ENCODE measurements around the gene HES5. TPM values are rescaled to one million over a fixed set of nuclear protein-coding genes. Genes with fewer than 3 reads are reported as not detected.

The HES5 gene
- total RNA-seq, 6 experiments from 2014 or later: 0.28 to 0.57 (median 0.36) TPM; not detected in 1

DNA sequence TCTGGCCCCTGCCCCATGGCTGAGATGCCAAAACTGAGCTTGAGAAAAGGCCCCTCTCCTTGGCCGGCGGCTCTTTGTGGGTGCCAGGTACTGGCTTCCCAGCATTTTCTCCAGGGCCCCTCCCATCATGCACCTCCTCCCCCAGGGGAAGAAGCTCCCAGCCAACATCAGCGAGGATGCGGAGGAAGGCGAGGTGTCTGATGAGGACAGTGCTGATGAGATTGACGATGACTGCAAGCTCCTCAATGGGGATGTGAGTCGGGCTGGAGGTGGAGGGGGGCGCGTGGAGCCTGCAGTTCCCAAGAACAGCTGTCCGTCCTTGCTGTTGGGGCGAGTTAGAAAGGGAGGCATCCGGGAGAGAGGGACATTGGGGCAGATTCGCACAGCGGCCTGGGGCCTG, 40.4 kb downstream of the HES5 start:
- peaks cover 22% of the 10 kb centered on the region for H3K27me3 Mint-ChIP-seq (ENCODE audit: insufficient read depth)
- no peak overlapping the region for H3K4me3 Mint-ChIP-seq
- no peak overlapping the region for H3K27ac Mint-ChIP-seq
- H3K36me3 Mint-ChIP-seq (ENCODE audit: low read depth): peaks cover 17% of the 10 kb centered on the region
- TF ChIP-seq, protein P1, sequence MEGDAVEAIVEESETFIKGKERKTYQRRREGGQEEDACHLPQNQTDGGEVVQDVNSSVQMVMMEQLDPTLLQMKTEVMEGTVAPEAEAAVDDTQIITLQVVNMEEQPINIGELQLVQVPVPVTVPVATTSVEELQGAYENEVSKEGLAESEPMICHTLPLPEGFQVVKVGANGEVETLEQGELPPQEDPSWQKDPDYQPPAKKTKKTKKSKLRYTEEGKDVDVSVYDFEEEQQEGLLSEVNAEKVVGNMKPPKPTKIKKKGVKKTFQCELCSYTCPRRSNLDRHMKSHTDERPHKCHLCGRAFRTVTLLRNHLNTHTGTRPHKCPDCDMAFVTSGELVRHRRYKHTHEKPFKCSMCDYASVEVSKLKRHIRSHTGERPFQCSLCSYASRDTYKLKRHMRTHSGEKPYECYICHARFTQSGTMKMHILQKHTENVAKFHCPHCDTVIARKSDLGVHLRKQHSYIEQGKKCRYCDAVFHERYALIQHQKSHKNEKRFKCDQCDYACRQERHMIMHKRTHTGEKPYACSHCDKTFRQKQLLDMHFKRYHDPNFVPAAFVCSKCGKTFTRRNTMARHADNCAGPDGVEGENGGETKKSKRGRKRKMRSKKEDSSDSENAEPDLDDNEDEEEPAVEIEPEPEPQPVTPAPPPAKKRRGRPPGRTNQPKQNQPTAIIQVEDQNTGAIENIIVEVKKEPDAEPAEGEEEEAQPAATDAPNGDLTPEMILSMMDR (IDR thresholded peaks at IDR 0.05): no peak
- DNase-seq: no peak
- H3K4me1 Mint-ChIP-seq (ENCODE audit: low read depth): peaks cover 13% of the 10 kb centered on the region
- peaks cover 23% of the 10 kb centered on the region for H3K9me3 Mint-ChIP-seq

DNA sequence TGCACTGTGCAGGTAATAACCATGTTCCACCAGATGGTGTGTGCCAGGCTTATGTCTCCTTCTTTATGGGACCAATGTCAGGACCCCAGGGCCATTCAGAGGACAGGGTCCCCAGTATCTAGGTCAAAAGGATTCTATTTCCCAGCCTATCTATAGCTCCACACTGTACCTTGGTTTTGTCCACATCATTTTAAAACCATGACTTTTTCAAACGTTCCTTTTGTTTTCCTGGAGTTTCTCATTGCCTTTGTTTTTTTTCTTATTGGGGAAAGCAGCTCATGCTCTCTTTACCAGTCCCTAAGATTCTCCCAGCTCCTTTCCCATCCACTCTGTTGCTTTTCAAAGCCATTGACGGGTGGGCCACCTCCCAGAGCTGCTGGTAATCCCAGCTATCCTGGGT, 41.4 kb downstream of the HES5 start:
- H3K27me3 Mint-ChIP-seq (ENCODE audit: insufficient read depth): peaks cover 19% of the 10 kb centered on the region
- TF ChIP-seq, protein P1 (IDR thresholded peaks at IDR 0.05): no peak
- no peak for DNase-seq
- no peak overlapping the region for H3K4me3 Mint-ChIP-seq
- H3K36me3 Mint-ChIP-seq (ENCODE audit: low read depth): peaks cover 17% of the 10 kb centered on the region
- peaks cover 3% of the 10 kb centered on the region for H3K4me1 Mint-ChIP-seq (ENCODE audit: low read depth)
- H3K9me3 Mint-ChIP-seq: peaks cover 23% of the 10 kb centered on the region
- no peak overlapping the region for H3K27ac Mint-ChIP-seq

DNA sequence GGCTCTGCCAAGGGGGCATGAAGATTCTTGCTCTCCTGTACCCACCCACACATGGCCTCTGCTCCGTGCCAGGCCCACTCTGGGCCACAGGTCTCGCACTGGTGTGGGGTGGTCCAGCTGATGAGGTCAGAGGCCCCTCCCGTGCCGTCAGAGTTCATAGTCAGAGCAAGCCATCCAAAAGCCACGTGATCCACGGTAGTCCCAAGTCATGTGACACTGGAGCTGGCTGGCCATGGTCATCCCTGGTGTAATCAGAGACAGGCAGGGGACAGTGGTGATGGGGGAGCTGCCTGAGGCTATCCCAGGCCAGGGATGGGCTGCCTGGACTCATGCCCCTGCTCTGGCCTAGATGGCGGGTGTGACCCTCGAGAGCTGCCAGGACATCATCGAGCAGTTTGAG, 43.5 kb downstream of the HES5 start:
- TF ChIP-seq, protein P1 (IDR thresholded peaks at IDR 0.05): no peak
- peaks cover 17% of the 10 kb centered on the region for H3K36me3 Mint-ChIP-seq (ENCODE audit: low read depth)
- no peaks in the 10 kb centered on the region for H3K4me1 Mint-ChIP-seq (ENCODE audit: low read depth)
- H3K4me3 Mint-ChIP-seq: no peak overlapping the region
- peaks cover 10% of the 10 kb centered on the region for H3K27me3 Mint-ChIP-seq (ENCODE audit: insufficient read depth)
- H3K9me3 Mint-ChIP-seq: peaks cover 23% of the 10 kb centered on the region
- no peak overlapping the region for H3K27ac Mint-ChIP-seq
- no peak for DNase-seq

DNA sequence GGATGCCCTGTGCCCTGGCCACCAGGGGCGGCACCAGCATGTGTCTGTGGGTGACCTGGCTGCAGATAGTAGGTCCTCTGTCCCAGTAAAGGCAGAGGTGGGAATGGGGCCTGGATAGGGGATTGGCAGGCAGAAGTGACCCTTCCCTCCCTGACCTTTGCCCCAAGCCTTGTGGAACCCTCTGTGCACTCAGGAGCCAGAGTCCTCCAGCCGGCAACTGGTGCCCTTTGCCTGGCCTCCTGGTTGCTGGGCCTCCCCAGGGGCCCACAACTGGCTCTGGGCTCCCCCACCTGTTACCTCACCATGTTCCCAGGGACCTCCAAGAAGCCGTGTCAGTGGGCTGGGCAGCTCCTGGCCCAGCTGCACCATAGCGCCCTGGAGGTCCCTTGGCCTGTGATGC, 44.0 kb downstream of the HES5 start:
- no peak overlapping the region for H3K27ac Mint-ChIP-seq
- no peak for DNase-seq
- H3K9me3 Mint-ChIP-seq: peaks cover 23% of the 10 kb centered on the region
- H3K36me3 Mint-ChIP-seq (ENCODE audit: low read depth): peaks cover 17% of the 10 kb centered on the region
- no peak overlapping the region for H3K4me3 Mint-ChIP-seq
- H3K27me3 Mint-ChIP-seq (ENCODE audit: insufficient read depth): peaks cover 5% of the 10 kb centered on the region
- TF ChIP-seq, protein P1 (IDR thresholded peaks at IDR 0.05): no peak
- no peaks in the 10 kb centered on the region for H3K4me1 Mint-ChIP-seq (ENCODE audit: low read depth)

DNA sequence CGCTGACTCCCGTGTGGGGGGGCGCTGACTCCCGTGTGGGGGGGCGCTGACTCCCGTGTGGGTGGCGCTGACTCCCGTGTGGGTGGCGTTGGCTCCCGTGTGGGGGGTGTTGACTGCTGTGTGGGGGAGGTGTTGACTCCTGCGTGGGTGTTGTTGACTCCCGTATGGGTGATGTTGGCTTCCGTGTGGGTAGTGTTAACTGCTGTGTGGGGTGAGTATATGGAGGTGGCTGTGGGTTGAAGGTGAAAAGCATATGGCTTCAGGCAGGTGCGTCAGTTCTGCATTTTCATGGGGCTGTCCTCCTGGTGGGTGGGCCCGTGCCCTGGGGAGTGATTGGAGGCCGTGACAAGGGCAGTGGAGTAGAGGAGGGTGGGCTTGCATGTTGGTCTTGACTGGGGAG, 46.1 kb downstream of the HES5 start:
- TF ChIP-seq, protein P1 (IDR thresholded peaks at IDR 0.05): no peak
- Mint-ChIP-seq H3K4me1 (ENCODE audit: low read depth) (no peaks in the 10 kb centered on the region), H3K4me3 (no peak overlapping the region), H3K27ac (no peak overlapping the region), H3K36me3 (ENCODE audit: low read depth) (peaks cover 13% of the 10 kb centered on the region), H3K27me3 (ENCODE audit: insufficient read depth) (peaks cover 5% of the 10 kb centered on the region), H3K9me3 (peaks cover 17% of the 10 kb centered on the region)
- no peak for DNase-seq

DNA sequence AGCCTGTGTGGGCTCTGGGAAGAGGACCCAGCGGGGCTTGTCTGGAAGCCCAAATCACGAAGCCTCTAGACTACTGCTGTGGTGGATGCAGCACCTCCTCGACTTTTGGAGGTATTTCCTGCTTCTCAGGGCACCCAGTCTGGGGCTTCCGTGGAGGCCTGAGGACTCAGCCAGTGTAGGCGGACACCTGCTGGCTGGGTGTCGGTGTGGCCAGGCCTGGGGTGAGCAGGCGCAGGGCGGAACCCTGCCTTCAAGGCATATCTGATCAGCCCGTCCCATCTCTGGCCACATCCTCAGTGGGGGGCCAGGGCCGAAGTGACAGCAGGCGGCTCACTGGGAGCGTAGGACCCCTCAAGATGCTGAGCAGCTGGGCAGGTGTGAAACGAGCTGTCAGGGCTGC, 47.0 kb downstream of the HES5 start:
- H3K27me3 Mint-ChIP-seq (ENCODE audit: insufficient read depth): peaks cover 9% of the 10 kb centered on the region
- no peak overlapping the region for H3K4me3 Mint-ChIP-seq
- no peaks in the 10 kb centered on the region for H3K4me1 Mint-ChIP-seq (ENCODE audit: low read depth)
- H3K36me3 Mint-ChIP-seq (ENCODE audit: low read depth): peaks cover 6% of the 10 kb centered on the region
- H3K9me3 Mint-ChIP-seq: peaks cover 7% of the 10 kb centered on the region
- no peak overlapping the region for H3K27ac Mint-ChIP-seq
- DNase-seq: no peak
- TF ChIP-seq, protein P1 (IDR thresholded peaks at IDR 0.05): no peak
